ENCODE results near the gene DIP2C.

DNA sequence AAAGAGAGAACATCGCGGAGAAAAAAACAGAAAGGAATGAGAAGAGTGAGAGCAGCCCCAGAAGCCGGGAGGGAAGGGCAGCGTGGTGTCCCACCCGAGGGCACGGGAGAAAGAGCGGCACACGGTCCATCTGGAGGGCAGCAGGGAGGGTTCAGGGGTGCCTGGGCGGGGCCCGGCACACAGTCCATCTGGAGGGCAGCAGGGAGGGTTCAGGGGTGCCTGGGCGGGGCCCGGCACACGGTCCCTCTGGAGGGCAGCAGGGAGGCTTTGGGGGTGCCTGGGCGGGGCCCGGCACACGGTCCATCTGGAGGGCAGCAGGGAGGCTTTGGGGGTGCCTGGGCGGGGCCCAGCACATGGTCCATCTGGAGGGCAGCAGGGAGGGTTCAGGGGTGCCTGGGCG lies 381.8 kb downstream of the DIP2C start:
- TF ChIP-seq, protein P1, sequence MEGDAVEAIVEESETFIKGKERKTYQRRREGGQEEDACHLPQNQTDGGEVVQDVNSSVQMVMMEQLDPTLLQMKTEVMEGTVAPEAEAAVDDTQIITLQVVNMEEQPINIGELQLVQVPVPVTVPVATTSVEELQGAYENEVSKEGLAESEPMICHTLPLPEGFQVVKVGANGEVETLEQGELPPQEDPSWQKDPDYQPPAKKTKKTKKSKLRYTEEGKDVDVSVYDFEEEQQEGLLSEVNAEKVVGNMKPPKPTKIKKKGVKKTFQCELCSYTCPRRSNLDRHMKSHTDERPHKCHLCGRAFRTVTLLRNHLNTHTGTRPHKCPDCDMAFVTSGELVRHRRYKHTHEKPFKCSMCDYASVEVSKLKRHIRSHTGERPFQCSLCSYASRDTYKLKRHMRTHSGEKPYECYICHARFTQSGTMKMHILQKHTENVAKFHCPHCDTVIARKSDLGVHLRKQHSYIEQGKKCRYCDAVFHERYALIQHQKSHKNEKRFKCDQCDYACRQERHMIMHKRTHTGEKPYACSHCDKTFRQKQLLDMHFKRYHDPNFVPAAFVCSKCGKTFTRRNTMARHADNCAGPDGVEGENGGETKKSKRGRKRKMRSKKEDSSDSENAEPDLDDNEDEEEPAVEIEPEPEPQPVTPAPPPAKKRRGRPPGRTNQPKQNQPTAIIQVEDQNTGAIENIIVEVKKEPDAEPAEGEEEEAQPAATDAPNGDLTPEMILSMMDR (IDR thresholded peaks at IDR 0.05) = no peak
- no peak for TF ChIP-seq POLR2A (IDR thresholded peaks at IDR 0.05)
